ENCODE data around the gene LDAH. TPM values are rescaled to one million over a fixed set of nuclear protein-coding genes. Genes with fewer than 3 reads are reported as not detected.

The LDAH gene
- total and polyA plus RNA-seq, 4 donors = 5.0 to 30.8 (median 11.5) TPM

DNA sequence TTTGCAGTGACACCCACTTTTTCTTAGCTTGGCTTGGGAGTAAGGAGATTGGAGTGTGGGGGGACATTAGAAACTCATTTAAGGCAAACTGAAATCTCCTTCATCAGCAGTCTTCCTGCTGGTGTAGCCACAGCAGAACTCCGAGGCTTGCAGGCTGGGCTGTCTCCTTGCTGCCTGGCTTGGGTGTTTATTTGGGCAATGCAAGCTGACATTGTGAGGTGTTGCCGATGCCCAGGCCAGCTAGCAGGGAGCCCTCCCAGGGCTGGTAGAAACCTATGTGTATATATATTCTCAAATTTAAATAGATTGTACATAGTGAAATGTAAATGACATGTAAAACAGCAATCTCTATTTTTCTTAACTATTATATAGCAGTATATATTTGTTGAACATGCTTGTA is 144.1 kb downstream of the LDAH start:
- Histone ChIP-seq H3K27ac (ENCODE audit: low read depth in 1 of 2, low read length in 1 of 2) (no peak overlapping the region), H3K27me3 (ENCODE audit: control insufficient read depth in 3 of 3, insufficient read depth in 3 of 3, low read length in 2 of 3) (peaks cover 0 to 13% (median 10%) of the 10 kb centered on the region in 3 donors), H3K4me1 (ENCODE audit: control insufficient read depth in 5 of 5, insufficient read depth in 5 of 5, low read length in 5 of 5) (peaks cover 0 to 5% (median 0%) of the 10 kb centered on the region in 5 donors), H3K36me3 (ENCODE audit: control insufficient read depth in 4 of 4, insufficient read depth in 4 of 4, low read length in 4 of 4) (peaks cover 0 to 11% (median under 1%) of the 10 kb centered on the region in 4 donors), H3K9ac (ENCODE audit: insufficient read depth in 1 of 2, low read length in 2 of 2) (no peak overlapping the region), H3K9me3 (ENCODE audit: control insufficient read depth in 4 of 4, insufficient read depth in 3 of 4, low read length in 3 of 4) (no peaks in the 10 kb centered on the region), H3K4me3 (no peak overlapping the region)
- TF ChIP-seq, protein P1, sequence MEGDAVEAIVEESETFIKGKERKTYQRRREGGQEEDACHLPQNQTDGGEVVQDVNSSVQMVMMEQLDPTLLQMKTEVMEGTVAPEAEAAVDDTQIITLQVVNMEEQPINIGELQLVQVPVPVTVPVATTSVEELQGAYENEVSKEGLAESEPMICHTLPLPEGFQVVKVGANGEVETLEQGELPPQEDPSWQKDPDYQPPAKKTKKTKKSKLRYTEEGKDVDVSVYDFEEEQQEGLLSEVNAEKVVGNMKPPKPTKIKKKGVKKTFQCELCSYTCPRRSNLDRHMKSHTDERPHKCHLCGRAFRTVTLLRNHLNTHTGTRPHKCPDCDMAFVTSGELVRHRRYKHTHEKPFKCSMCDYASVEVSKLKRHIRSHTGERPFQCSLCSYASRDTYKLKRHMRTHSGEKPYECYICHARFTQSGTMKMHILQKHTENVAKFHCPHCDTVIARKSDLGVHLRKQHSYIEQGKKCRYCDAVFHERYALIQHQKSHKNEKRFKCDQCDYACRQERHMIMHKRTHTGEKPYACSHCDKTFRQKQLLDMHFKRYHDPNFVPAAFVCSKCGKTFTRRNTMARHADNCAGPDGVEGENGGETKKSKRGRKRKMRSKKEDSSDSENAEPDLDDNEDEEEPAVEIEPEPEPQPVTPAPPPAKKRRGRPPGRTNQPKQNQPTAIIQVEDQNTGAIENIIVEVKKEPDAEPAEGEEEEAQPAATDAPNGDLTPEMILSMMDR (IDR thresholded peaks at IDR 0.05; ENCODE audit: control extremely low read depth, extremely low read depth) = no peak
- 84 to 92% methylated on average over 2 of the region's 2 CpGs for WGBS, 2 donors
- DNase-seq (no peak), ATAC-seq (ENCODE audit: insufficient read depth, low FRiP score) (no peak)

DNA sequence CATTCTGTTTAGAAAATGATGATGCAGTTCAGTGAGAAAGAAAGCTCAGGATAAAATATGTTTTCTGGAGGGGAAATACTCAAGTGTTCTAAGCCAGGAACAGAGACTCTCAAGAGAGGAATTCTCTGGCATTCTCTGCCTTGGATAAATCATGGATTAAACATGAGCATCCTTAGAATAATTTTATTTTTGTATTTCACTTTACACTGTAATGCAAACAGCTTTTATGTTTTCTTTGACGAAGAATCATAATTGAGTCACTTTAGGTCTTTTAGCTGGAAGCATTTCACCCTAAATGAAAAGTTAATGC is 144.9 kb downstream of the LDAH start:
- TF ChIP-seq, protein P1 (IDR thresholded peaks at IDR 0.05; ENCODE audit: control extremely low read depth, extremely low read depth) = no peak
- ATAC-seq (ENCODE audit: insufficient read depth, low FRiP score) = no peak

DNA sequence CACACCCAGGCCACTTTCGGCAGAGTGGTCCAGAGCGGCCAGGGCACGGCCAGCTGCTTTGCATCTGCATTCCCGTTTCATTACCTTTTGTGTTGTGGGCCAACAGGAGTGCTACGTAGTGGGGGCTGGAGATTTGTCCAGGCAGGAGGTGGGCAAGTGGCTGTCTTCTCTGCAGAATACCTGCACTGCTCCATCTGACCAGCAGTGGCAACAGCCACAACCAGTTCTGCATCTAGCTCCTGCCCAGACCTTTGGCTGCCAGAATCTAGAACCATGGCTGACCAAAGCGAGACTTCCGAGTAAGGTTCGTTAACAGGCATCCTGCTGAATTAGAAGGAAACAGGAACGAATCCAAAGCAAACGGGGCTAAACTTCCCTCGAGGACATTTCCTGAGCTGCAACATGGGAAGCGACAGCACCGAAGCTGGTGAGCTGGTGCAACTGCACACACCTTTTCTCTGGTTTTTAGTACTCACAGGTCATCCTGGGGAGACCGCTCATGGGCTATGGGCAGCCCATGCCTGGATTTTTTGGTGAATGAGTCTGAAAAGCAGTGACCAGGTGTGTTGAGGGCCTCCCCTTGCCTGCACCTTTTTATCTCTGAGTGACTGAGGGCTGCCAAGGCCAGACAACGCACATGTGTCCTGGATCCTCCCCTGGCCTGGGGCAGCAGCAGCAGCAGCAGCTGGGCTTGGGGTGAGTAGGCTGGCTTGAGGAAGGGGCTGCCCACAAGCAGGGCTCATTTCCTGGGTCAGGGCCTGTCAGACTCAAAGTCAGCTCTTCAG is 145.4 kb downstream of the LDAH start:
- no peak overlapping the region for H3K27ac ChIP-seq (ENCODE audit: low read depth in 1 of 2, low read length in 1 of 2)
- 82 to 84% methylated on average over 15 of the region's 15 CpGs for WGBS, 2 donors
- no peak for DNase-seq

More for the DNA sequence above, 144.9 kb downstream of the LDAH start:
- Histone ChIP-seq H3K4me3 (no peak overlapping the region), H3K27me3 (ENCODE audit: control insufficient read depth in 3 of 3, insufficient read depth in 3 of 3, low read length in 2 of 3) (peaks cover 0 to 21% (median 18%) of the 10 kb centered on the region in 3 donors), H3K4me1 (ENCODE audit: control insufficient read depth in 5 of 5, insufficient read depth in 5 of 5, low read length in 5 of 5) (peaks cover 0 to 5% (median 0%) of the 10 kb centered on the region in 5 donors), H3K27ac (ENCODE audit: low read depth in 1 of 2, low read length in 1 of 2) (no peak overlapping the region), H3K9ac (ENCODE audit: insufficient read depth in 1 of 2, low read length in 2 of 2) (no peak overlapping the region), H3K36me3 (ENCODE audit: control insufficient read depth in 4 of 4, insufficient read depth in 4 of 4, low read length in 4 of 4) (peaks cover 0 to 9% (median under 1%) of the 10 kb centered on the region in 4 donors), H3K9me3 (ENCODE audit: control insufficient read depth in 4 of 4, insufficient read depth in 3 of 4, low read length in 3 of 4) (no peaks in the 10 kb centered on the region)
- 98 to 100% methylated on average over 1 of the region's 1 CpG for WGBS, 2 donors
- DNase-seq = no peak

More for the DNA sequence above, 145.4 kb downstream of the LDAH start:
- no peak overlapping the region for H3K4me3 ChIP-seq
- TF ChIP-seq, protein P1 (IDR thresholded peaks at IDR 0.05; ENCODE audit: control extremely low read depth, extremely low read depth) = no peak
- H3K4me1 ChIP-seq (ENCODE audit: control insufficient read depth in 5 of 5, insufficient read depth in 5 of 5, low read length in 5 of 5) = peaks cover 0 to 5% (median 0%) of the 10 kb centered on the region in 5 donors
- ATAC-seq (ENCODE audit: insufficient read depth, low FRiP score) = no peak
- H3K9me3 ChIP-seq (ENCODE audit: control insufficient read depth in 4 of 4, insufficient read depth in 3 of 4, low read length in 3 of 4) = no peaks in the 10 kb centered on the region
- peaks cover 0 to 26% (median 23%) of the 10 kb centered on the region in 3 donors for H3K27me3 ChIP-seq (ENCODE audit: control insufficient read depth in 3 of 3, insufficient read depth in 3 of 3, low read length in 2 of 3)
- H3K36me3 ChIP-seq (ENCODE audit: control insufficient read depth in 4 of 4, insufficient read depth in 4 of 4, low read length in 4 of 4) = peaks cover 0 to 4% (median under 1%) of the 10 kb centered on the region in 4 donors
- no peak overlapping the region for H3K9ac ChIP-seq (ENCODE audit: insufficient read depth in 1 of 2, low read length in 2 of 2)
